Epidermal melanocyte (primary cell): Measurements from ENCODE around the gene UBA7.
A peak's percentile ranks its signal among the peaks of the same experiment; 100 is the strongest.
"Not testable (repeated sequence)": the region's sequence is repeated elsewhere in the genome, so short reads cannot be mapped to it uniquely, and the experiment has no call there.

Experiments used
- DNase-seq: peaks from one replicate; pipeline ENCODE4 v3.0.0; 2011; ENCODE audit warnings: low spot score; ENCODE audit not compliant: insufficient read length

The UBA7 gene

GRCh38 chr3:49785565-49786356, 28.0 kb downstream of the UBA7 start:
- DNase-seq = no peak

GRCh38 chr3:49782277-49782676, 31.5 kb downstream of the UBA7 start:
- not testable (repeated sequence) for DNase-seq

DNA sequence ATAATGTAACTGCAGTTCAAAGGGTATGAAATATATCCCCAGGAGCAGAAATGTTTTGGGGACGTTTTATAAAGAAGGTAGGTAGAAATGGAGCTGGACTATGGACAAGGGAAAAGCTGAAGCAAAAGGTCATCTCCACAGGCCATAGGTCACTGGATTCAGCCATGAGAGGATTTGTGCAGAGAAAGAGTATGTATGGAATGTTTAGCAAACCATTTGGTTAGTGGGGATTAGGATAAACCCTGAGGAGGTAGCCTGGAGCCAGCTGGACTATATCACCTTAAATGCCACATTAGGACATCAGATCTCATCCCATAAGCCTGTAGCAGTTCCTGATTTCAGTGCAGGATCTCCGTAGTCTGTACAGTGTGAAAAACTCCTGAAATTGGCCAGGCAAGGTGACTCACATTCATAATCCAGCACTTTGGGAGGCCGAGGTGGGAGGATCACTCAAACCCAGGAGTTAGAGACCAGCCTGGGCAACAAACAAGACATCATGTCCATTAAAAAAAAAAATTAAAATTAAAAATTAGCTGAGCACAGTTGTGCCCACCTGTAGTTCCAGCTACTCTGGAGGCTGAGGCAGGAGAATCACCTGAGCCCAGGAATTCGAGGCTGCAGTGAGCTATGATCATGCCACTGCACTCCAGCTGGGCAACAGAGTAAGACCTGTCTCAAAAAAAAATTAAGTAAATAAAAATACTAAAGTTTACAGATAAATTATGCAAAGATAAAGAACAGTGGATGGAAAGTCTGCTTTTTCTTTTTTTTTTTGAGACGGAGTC, 32.1 kb downstream of the UBA7 start:
- no peak for DNase-seq

DNA sequence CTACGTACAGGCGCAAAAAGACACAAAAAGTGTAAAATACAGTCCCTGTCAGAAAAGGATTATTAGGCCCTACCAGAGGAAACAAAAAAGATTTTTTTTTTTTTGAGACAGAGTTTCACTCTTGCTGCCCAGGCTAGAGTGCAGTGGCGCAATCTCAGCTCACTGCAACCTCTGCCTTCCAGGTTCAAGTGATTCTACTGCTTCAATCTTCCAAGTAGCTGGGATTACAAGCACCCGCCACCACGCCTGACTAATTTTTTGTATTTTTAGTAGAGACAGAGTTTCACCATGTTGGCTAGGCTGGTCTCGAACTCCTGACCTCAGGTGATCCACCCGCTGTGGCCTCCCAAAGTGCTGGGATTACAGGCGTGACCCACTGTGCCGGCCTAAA, 32.8 kb downstream of the UBA7 start:
- not testable (repeated sequence) for DNase-seq

DNA sequence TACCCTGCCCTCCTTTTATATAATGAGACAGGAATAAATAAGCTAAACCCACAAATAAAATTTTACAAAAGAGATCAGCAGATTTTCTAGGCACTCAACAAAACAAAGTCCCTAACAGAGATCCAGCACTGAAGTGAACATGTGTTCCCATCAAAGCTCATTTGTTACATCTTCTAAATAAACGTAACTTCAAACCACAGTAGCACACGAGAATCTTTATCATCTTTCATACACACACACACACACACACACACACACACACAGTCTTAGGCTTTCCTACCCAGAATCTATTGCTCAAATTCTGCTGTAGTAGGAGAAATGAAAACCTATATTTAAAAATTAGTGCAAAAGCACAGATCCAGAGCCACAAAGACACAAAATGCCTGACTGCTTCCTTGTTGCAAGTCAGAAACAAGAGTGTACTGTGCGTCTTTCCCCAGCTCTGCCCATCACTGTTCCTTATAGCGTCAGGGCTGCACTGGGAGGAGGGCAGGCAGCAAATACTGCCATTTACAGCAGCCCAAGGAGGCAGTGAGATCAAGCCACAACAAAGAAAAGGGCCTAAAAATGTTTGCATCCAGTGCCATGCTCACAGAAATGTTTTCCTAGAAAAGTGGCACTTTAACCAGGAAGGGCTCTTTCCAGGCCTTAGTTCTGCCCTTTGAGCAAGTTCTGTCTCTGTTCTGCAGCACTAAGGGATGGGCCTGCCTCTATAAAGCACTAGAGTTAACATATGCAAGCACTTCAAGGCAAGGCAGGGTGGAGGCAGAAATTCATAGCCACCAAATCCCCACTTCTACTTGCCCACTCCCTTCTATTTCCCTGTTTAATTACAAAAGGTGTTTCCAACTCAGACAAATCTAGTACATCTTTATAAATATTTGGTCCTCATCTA, 33.4 kb downstream of the UBA7 start:
- peak; percentile 43 for DNase-seq

GRCh38 chr3:49779358-49780079, 34.2 kb downstream of the UBA7 start:
- DNase-seq = no peak

DNA sequence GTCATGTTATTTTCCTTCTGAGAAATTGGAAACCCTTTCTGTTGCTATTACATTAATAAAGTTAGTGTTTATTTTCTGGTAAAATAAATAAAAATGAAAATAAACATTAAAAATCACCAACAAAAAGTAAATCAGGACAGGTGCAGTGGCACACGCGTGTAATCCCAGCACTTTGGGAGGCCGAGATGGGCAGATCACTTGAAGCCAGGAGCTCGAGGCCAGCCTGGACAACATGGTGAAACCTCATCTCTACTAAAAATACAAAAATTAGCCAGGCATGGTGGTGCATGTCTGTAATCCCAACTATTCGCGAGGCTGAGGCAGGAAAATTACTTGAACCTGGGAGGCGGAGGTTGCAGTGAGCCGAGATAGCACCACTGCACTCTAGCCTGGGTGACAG, 37.7 kb downstream of the UBA7 start:
- not testable (repeated sequence) for DNase-seq

DNA sequence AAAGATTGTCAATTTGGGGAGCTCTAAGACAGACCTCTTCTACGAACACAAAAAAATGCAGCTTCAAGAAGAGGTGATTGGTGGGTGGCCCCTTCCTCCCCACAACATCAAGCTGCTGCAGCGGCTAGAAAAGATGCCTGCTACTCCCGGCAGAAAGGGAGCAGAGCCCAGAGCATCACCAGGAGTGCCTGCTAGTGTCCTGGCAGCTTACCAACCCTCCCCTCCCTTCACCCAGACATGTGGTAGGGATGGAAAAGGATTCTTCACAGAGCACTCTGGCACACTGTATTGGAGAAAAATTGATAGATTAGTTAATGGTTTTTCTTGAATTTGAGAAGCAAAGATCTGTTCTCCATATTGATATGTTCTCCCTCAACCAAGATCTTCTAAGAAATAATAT, 38.2 kb downstream of the UBA7 start:
- no peak for DNase-seq

DNA sequence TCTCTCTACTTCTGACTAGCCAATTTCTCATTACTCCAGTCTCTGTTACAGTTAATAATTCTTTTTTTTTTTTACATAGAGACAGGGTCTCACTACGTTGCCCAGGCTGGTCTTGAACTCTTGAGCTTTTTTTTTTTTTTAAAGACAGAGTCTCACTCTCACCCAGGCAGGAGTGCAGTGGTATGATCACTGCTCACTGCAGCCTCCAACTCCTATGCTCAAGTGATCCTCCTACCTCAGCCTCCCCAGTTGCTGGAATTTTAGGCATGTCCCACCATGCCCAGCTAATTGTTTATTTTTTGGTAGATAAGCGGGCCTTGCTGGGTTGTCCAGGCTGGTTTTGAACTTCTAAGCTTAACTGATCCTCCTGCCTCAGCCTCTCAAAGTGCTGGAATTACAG, 41.0 kb downstream of the UBA7 start:
- no peak for DNase-seq

DNA sequence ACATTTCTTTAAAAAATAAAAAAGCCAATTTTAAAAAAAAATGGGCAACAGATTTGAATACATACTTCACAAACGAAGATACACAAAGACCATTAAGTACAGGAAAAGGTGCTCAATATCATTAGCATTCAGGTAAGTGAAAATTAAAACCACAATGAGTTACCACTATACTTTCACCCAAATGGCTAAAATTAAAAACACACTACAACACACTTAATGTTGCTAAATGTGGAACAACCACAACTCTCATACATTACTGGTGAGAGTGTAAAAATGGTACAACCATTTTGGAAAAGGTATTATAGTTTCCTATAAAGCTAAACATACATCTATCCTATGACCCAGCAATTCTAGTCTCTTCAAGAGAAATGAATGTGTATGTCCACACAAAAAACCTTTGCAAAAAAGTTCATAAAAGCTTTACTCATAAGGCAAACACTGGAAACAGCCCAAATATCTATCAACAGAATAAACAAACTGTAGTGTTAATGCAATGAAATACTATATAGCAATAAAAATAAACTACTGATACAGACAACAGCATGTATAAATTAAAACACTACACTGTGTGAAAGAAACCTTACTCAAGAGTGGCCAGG, 42.3 kb downstream of the UBA7 start:
- DNase-seq = no peak

DNA sequence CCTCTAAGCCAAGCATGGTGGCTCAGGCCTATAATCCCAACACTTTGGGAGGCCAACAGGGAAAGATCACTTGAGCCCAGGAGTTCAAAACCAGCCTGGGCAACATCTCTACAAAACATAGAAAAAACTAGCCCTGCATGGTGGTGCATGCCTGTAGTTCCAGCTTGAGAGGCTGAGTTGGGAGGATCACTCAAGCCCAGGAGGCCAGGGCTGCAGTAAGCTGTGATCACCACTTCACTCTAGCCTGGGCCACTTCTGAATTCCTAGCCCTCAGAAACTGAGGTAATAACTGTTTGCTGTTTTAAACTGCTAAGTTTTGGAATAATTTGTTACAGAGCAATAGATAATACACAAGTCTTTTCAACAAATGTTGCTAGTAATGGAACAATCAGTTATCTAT, 43.8 kb downstream of the UBA7 start:
- no peak for DNase-seq

GRCh38 chr3:49769286-49769915, 44.4 kb downstream of the UBA7 start:
- DNase-seq = no peak

DNA sequence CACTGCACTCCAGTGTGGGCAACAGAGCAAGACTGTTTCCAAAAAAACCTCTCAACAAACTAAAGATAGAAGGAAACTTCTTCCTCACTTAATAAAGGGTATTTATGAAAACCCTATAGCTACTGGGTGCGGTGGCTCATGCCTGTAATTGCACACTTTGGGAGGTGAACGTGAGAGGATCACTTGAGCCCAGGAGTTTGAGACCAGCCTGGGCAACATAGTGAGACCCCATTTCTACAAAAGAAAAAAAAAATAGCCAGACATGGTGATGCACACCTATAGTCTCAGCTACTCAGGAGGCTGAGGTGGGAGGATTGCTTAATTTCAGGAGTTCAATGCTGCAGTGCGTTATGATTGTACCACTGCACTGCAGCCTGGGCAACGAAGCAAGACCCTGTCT, 49.8 kb downstream of the UBA7 start:
- DNase-seq = no peak

GRCh38 chr3:49761661-49762060, 52.1 kb downstream of the UBA7 start:
- no peak for DNase-seq

DNA sequence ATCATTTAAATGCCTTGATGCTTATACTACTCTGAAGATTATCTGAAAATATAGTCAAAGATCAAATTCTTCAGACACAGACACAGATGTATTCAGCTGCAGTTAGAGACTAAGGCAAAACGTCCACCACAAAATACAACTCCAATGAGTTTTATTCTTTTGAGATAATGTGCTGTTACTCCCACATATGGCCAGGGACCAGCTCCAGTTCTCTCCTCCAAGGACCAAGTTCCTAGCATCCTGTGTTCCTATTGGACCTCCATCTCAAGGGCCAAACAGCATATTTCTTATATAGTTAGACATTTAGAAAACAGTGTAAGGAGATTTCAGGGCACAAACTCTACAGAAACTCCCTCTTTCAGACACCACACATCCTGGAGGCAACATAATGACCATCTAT, 54.5 kb downstream of the UBA7 start:
- DNase-seq = no peak

GRCh38 chr3:49757197-49757596, 56.6 kb downstream of the UBA7 start:
- DNase-seq = no peak

DNA sequence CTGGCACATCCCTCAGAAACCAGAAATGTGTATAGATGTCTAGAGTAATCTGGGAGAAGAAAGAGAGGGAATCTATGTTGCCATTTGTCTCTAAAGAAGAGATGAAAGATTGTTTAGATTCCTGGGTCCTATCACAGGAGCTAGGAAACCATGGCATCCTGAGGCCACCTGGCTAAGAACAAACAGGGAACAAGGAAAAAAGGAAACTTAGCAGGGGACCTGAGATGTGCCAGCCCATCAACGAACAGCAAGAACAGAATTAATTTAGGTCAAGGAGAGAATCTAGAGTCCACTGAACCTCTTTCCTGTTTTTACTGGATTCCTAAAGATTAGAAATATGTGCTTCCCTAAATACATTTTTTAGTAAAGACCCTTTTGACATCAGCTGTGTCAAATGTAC, 57.7 kb downstream of the UBA7 start:
- DNase-seq = no peak
